IPS-15b (cell line): ENCODE results near the gene PHACTR3.

Experiments used
- H3K27me3 ChIP-seq: one replicate; pipeline ENCODE4 v1.6.1; 2013; ENCODE audit warnings: low read length; ENCODE audit not compliant: control insufficient read depth, insufficient read depth
- H3K36me3 ChIP-seq: one replicate; pipeline ENCODE4 v1.6.1; 2013; ENCODE audit warnings: low read length; ENCODE audit not compliant: control insufficient read depth, insufficient read depth
- H3K4me1 ChIP-seq: one replicate; pipeline ENCODE4 v1.6.1; 2013; ENCODE audit warnings: mild to moderate bottlenecking, low read length; ENCODE audit not compliant: control insufficient read depth, insufficient read depth
- H3K4me3 ChIP-seq: one replicate; pipeline ENCODE4 v1.5.1; 2013; ENCODE audit warnings: low read depth, low read length
- H3K9ac ChIP-seq: one replicate; pipeline ENCODE4 v1.6.1; 2013; ENCODE audit warnings: low read depth, mild to moderate bottlenecking, low read length
- H3K9me3 ChIP-seq: one replicate; pipeline ENCODE4 v1.6.1; 2013; ENCODE audit warnings: mild to moderate bottlenecking, low read length; ENCODE audit not compliant: control insufficient read depth, insufficient read depth

PHACTR3 gene

DNA sequence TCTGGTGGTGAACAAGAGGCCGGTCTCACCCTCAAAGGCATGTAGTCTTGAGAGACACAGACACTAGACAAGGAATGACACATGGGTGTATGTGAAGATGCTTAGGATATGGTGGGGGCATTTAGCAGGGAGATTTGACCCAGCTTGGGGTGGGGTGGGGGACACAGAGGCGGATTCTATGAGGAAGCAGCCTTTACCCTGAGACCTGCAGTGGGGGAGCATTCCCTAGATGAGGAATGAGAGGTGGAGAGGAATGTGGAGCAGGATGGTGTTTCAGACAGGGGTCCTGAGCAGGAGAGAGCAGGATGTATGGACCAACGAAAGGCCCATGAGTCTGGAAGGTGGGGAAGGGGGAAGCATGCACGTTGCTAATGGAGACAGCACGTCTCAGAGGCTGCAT, 57.8 kb downstream of the PHACTR3 start:
- no peaks in the 10 kb centered on the region for H3K27me3 ChIP-seq
- H3K4me1 ChIP-seq = no peaks in the 10 kb centered on the region
- H3K4me3 ChIP-seq = no peak overlapping the region
- no peaks in the 10 kb centered on the region for H3K36me3 ChIP-seq
- H3K9me3 ChIP-seq = peaks cover 2% of the 10 kb centered on the region
- H3K9ac ChIP-seq = no peak overlapping the region

DNA sequence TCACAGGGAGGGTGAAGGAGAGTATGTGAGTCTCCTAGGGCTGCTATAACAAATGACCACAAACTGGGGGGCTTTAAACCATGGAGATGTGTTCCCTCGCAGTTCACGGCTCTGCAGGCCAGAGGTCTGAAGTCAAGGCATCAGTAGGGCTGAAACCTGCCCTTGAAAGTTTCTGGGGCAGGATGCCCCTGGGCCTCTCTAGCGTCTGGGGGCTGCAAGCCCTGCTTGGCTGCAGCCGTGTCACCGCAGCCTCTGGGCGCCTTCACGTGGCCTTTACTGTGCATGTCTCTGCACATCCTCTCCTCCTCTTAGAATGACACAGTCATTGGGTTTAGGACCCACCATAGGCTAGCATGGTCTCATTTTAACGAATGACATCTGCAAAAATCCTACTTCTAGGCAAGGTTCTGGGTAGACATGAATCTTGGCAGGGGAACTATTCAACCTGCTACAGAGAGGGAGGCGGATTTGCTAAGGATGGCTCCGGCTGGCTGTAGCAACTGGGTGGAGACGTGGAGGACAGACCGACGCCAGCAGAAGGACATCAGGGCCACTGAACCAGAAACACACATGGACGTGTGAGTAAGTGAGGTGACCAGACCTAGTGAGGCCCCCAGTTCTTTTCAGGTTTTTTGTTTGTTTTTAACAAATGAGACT, 58.6 kb downstream of the PHACTR3 start:
- no peak overlapping the region for H3K9ac ChIP-seq
- H3K27me3 ChIP-seq = no peaks in the 10 kb centered on the region
- H3K9me3 ChIP-seq = peaks cover 2% of the 10 kb centered on the region
- H3K4me3 ChIP-seq = no peak overlapping the region
- no peaks in the 10 kb centered on the region for H3K4me1 ChIP-seq
- no peaks in the 10 kb centered on the region for H3K36me3 ChIP-seq

- Histone ChIP-seq H3K27me3 (no peaks in the 10 kb centered on the region), H3K36me3 (no peaks in the 10 kb centered on the region)
These were observed 59.2 kb downstream of the PHACTR3 start for GRCh38 chr20:59663513-59664060.

DNA sequence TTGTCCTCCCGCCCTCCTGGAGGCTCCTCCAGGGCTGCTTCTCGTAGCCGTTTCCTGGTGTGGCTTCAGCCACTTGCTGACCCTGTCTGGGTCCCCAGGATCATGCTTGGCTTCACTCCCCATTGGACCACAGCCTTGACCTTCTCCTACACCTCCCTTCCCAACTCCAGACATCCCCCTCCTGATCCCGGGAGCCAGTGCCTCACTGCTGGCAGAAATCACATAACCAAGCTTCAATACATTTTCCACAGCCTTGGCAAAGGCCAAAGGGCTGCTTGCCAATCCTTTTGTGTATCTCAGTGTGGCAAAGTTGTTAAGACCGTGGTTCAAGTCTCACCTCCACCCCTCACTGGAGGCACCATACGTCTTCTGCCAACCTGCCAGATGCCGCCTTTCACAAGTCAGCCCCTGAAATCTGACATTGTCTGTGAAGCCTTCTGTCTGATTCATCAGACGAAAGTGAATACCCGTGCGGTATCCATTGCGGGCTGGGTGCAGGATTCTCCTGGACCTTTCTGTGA, 60.1 kb downstream of the PHACTR3 start:
- no peaks in the 10 kb centered on the region for H3K36me3 ChIP-seq
- H3K27me3 ChIP-seq = no peaks in the 10 kb centered on the region
- H3K9me3 ChIP-seq = no peaks in the 10 kb centered on the region
- H3K4me3 ChIP-seq = no peak overlapping the region
- H3K9ac ChIP-seq = no peak overlapping the region
- H3K4me1 ChIP-seq = no peaks in the 10 kb centered on the region

More at GRCh38 chr20:59663513-59664060, 59.2 kb downstream of the PHACTR3 start:
- Histone ChIP-seq H3K4me1 (no peaks in the 10 kb centered on the region), H3K9ac (no peak overlapping the region), H3K9me3 (peaks cover 2% of the 10 kb centered on the region), H3K4me3 (no peak overlapping the region)

GRCh38 chr20:59665656-59666555, 61.6 kb downstream of the PHACTR3 start:
- Histone ChIP-seq H3K27me3 (no peaks in the 10 kb centered on the region), H3K4me3 (no peak overlapping the region), H3K36me3 (no peaks in the 10 kb centered on the region), H3K4me1 (no peaks in the 10 kb centered on the region), H3K9me3 (no peaks in the 10 kb centered on the region), H3K9ac (no peak overlapping the region)

DNA sequence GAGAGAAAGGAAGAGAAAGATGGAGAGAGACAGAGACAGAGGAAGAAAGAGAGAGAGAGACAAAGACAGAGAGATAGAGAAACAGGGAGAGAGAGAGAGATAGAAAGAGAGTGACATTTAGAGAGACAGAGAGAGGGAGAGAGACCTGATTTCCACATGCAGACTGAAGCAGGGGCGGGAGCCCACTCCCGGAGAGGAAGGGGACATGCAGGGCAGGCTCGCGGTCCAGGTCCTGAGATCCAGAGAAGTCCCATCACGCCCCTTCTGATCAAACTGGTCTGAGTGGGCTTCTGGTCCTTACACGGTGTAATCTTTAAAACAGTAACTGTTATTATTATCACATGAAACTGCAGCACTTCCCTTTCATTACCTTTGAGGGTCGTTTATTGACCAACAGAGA, 62.2 kb downstream of the PHACTR3 start:
- Histone ChIP-seq H3K4me3 (no peak overlapping the region), H3K9me3 (no peaks in the 10 kb centered on the region), H3K9ac (no peak overlapping the region), H3K27me3 (no peaks in the 10 kb centered on the region), H3K4me1 (no peaks in the 10 kb centered on the region), H3K36me3 (no peaks in the 10 kb centered on the region)

DNA sequence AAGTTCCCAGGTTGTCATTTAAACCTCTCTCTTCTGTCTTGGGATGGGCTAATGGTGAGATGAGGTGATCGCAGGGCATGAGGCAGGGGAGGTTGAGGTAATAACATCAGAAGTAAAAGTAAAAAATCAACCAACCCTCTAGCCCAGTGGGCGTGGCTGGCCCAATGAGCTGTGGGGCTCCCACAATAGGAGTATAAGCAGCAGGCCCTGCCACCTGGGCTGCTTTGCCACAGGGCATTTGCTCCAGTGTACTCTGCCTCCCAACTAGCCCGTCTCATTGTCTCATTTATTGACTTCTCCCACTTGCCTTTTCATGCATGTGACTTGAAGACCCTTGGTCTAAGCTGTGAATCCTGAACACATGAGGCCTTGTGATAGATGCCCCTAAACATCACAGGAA, 62.8 kb downstream of the PHACTR3 start:
- Histone ChIP-seq H3K4me1 (no peaks in the 10 kb centered on the region), H3K36me3 (no peaks in the 10 kb centered on the region), H3K27me3 (no peaks in the 10 kb centered on the region), H3K4me3 (no peak overlapping the region), H3K9ac (no peak overlapping the region), H3K9me3 (no peaks in the 10 kb centered on the region)

DNA sequence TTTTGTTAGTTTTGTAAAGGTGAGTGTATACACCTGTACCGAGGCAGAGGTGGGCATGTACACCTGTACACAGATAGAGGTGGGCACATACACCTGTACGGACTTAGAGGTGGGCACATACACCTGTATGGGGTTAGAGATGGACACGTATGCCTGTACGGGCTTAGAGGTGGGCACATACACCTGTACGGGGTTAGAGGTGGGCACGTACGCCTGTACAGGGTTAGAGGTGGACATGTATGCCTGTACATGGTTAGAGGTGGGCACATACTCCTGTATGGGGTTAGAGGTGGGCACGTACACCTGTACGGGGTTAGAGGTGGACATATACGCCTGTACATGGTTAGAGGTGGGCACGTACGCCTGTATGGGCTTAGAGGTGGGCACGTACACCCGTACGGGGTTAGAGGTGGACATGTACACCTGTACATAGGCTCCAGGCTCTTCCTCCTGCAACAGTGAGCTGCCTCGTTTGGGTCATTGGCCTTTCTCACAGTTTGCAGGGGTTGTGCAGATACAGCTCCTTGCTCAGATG, 63.7 kb downstream of the PHACTR3 start:
- no peak overlapping the region for H3K4me3 ChIP-seq
- no peaks in the 10 kb centered on the region for H3K4me1 ChIP-seq
- H3K36me3 ChIP-seq = no peaks in the 10 kb centered on the region
- H3K9ac ChIP-seq = no peak overlapping the region
- H3K9me3 ChIP-seq = no peaks in the 10 kb centered on the region
- H3K27me3 ChIP-seq = no peaks in the 10 kb centered on the region

- H3K9me3 ChIP-seq = no peaks in the 10 kb centered on the region
- H3K36me3 ChIP-seq = no peaks in the 10 kb centered on the region
- no peak overlapping the region for H3K4me3 ChIP-seq
- H3K9ac ChIP-seq = no peak overlapping the region
- H3K27me3 ChIP-seq = no peaks in the 10 kb centered on the region
- H3K4me1 ChIP-seq = no peaks in the 10 kb centered on the region
These were observed 64.8 kb downstream of the PHACTR3 start for GRCh38 chr20:59668926-59669850.

GRCh38 chr20:59670786-59671492, 66.6 kb downstream of the PHACTR3 start:
- Histone ChIP-seq H3K36me3 (no peaks in the 10 kb centered on the region), H3K27me3 (no peaks in the 10 kb centered on the region), H3K4me3 (no peak overlapping the region), H3K4me1 (no peaks in the 10 kb centered on the region), H3K9me3 (no peaks in the 10 kb centered on the region), H3K9ac (no peak overlapping the region)
